Progenitor cell of endocrine pancreas (in vitro differentiated cells): ENCODE results near the gene ARL13A. TPM values are rescaled to one million over a fixed set of nuclear protein-coding genes. Genes with fewer than 3 reads are reported as not detected.

Experiments used
- DNase-seq: peaks from one replicate; pipeline ENCODE4 v3.0.0; 2021; ENCODE audit warnings: low spot score; ENCODE audit not compliant: unreplicated experiment
- H3K27ac Mint-ChIP-seq: 2 replicates; pipeline ENCODE4 v1.8.0; 2021; ENCODE audit warnings: mild to moderate bottlenecking, moderate library complexity, mixed read lengths
- H3K27me3 Mint-ChIP-seq: 2 replicates; pipeline ENCODE4 v1.8.0; 2021; ENCODE audit warnings: mixed read lengths
- H3K36me3 Mint-ChIP-seq: 2 replicates; pipeline ENCODE4 v1.8.0; 2022; ENCODE audit warnings: mixed read lengths; ENCODE audit not compliant: insufficient read depth
- H3K4me1 Mint-ChIP-seq: 2 replicates; pipeline ENCODE4 v1.8.0; 2021; ENCODE audit warnings: low read depth, mixed read lengths
- H3K4me3 Mint-ChIP-seq: 2 replicates; pipeline ENCODE4 v1.8.0; 2021; ENCODE audit warnings: low read depth, mild to moderate bottlenecking, moderate library complexity, mixed read lengths
- H3K9me3 Mint-ChIP-seq: 2 replicates; pipeline ENCODE4 v1.8.0; 2021; ENCODE audit warnings: low read depth, mixed read lengths
- CTCF ChIP-seq: fragments of 200-600 bp; sonication (generic); IDR thresholded peaks from one replicate; pipeline ENCODE4 v1.5.0; 2021; ENCODE audit warnings: antibody characterized with exemption, mild to moderate bottlenecking; ENCODE audit not compliant: unreplicated experiment
- total RNA-seq: library from RNA; stranded (reverse); gene quantifications from 2 replicates; pipeline ENCODE4 v1.2.1, GENCODE V29; 2021

ARL13A gene
- total RNA-seq, 1 donor from 2014 or later, result not detected

- DNase-seq, result no peak
- Mint-ChIP-seq H3K36me3 (peaks cover 11% of the 10 kb centered on the region), H3K27me3 (no peaks in the 10 kb centered on the region), H3K27ac (no peak overlapping the region), H3K4me1 (no peaks in the 10 kb centered on the region), H3K4me3 (no peak overlapping the region), H3K9me3 (peaks cover 10% of the 10 kb centered on the region)
- no peak for TF ChIP-seq CTCF
Measured at GRCh38 chrX:101037231-101037630, 67.7 kb downstream of the ARL13A start.

- peaks cover 14% of the 10 kb centered on the region for H3K36me3 Mint-ChIP-seq
- no peaks in the 10 kb centered on the region for H3K27me3 Mint-ChIP-seq
- TF ChIP-seq CTCF, result no peak
- H3K9me3 Mint-ChIP-seq, result peaks cover 12% of the 10 kb centered on the region
- DNase-seq, result no peak
- H3K27ac Mint-ChIP-seq, result no peak overlapping the region
- H3K4me3 Mint-ChIP-seq, result no peak overlapping the region
- no peaks in the 10 kb centered on the region for H3K4me1 Mint-ChIP-seq
Measured at GRCh38 chrX:101040197-101040596, 70.7 kb downstream of the ARL13A start.

Other genes starting within 250 kb of the ARL13A start
- 1.8 and 2.9 TPM in 2 replicates for gene SYTL4, start 237.6 kb upstream of the ARL13A start, total RNA-seq
- 20.2 and 22.7 TPM in 2 replicates for gene CSTF2, start 149.3 kb upstream of the ARL13A start, total RNA-seq
- gene NOX1, start 95.3 kb upstream of the ARL13A start, total RNA-seq, result not detected in 2 replicates
- 0.44 and 0.86 TPM in 2 replicates for gene XKRX, start 40.8 kb upstream of the ARL13A start, total RNA-seq
- gene TRMT2B, start 82.4 kb downstream of the ARL13A start, total RNA-seq, result 18.8 and 20.5 TPM in 2 replicates
- 5.8 and 7.6 TPM in 2 replicates for gene TMEM35A, start 109.2 kb downstream of the ARL13A start, total RNA-seq
- gene CENPI, start 128.5 kb downstream of the ARL13A start, total RNA-seq, result 13.2 and 13.7 TPM in 2 replicates